ENCODE results near the gene VCPKMT.

The VCPKMT gene

DNA sequence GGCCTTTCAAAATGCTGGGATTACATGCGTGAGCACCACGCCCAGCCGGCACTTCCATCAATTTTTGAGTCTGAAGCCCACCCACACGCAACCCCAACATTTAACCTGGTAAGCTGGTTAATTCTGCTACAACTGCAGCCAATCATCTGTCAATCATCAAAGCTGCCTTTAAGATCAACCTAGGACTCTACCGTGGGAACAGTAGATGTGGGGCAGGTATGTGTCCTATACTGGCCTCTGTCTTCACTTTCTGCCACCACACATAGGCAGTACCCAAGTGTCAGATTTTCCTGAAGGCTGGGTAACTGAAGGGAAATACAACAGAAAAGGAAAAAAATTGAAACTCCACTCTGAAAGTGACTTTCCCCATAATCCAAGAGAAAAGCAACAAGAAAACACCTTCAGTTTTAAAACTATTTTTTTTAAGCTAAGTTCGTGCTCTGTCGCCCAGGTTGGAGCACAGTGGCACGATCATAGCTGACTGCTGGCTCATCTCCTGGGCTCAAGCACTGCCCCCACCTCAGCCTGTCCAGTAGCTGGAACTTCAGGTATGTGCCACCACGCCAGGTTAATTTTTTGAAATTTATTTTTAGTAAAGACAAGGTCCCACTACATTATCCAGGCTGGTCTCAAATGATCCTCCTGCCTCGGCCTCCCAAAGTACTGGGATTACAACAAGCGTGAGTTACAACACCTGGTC is 22.2 kb downstream of the VCPKMT start:
- intact Hi-C loops (cut with DNase I; ENCODE audit: low total_unique reads): no loop called here
- peaks cover 0 to 4% (median 0%) of the 10 kb centered on the region in 3 donors for H3K36me3 ChIP-seq
- DNase-seq: no peak

DNA sequence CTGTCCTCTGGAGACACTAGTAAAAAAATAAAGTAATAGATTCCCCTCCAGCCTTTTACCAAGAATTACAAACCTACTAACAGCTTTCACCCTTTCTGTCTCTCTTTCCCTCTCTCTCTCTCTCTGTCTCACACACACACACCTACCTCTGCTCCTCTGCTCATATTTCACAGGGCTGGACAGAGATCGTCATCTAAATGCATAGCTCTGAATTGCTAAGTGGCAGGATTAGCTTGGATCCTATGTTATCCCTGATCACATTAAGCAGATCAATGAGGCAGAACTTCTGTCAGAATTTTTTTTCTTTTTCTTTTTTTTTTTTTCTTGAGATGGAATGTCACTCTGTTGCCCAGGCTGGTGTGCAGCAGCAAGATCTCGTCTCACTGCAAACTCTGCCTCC is 22.9 kb downstream of the VCPKMT start:
- no peak for DNase-seq
- H3K4me3 ChIP-seq: no peak overlapping the region
- H3K9me3 ChIP-seq: no peaks in the 10 kb centered on the region
- TF ChIP-seq, protein P1, sequence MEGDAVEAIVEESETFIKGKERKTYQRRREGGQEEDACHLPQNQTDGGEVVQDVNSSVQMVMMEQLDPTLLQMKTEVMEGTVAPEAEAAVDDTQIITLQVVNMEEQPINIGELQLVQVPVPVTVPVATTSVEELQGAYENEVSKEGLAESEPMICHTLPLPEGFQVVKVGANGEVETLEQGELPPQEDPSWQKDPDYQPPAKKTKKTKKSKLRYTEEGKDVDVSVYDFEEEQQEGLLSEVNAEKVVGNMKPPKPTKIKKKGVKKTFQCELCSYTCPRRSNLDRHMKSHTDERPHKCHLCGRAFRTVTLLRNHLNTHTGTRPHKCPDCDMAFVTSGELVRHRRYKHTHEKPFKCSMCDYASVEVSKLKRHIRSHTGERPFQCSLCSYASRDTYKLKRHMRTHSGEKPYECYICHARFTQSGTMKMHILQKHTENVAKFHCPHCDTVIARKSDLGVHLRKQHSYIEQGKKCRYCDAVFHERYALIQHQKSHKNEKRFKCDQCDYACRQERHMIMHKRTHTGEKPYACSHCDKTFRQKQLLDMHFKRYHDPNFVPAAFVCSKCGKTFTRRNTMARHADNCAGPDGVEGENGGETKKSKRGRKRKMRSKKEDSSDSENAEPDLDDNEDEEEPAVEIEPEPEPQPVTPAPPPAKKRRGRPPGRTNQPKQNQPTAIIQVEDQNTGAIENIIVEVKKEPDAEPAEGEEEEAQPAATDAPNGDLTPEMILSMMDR (IDR thresholded peaks at IDR 0.05): no peak
- H3K4me1 ChIP-seq: no peaks in the 10 kb centered on the region
- H3K36me3 ChIP-seq: no peaks in the 10 kb centered on the region
- intact Hi-C loops (cut with DNase I; ENCODE audit: low total_unique reads): no loop called here
- no peak overlapping the region for H3K27ac ChIP-seq
- H3K27me3 ChIP-seq: no peaks in the 10 kb centered on the region

More for the DNA sequence above, 22.2 kb downstream of the VCPKMT start:
- Histone ChIP-seq H3K27me3 (no peaks in the 10 kb centered on the region), H3K9me3 (no peaks in the 10 kb centered on the region), H3K4me3 (no peak overlapping the region), H3K4me1 (no peaks in the 10 kb centered on the region), H3K27ac (no peak overlapping the region)
- TF ChIP-seq, protein P1 (IDR thresholded peaks at IDR 0.05): no peak

DNA sequence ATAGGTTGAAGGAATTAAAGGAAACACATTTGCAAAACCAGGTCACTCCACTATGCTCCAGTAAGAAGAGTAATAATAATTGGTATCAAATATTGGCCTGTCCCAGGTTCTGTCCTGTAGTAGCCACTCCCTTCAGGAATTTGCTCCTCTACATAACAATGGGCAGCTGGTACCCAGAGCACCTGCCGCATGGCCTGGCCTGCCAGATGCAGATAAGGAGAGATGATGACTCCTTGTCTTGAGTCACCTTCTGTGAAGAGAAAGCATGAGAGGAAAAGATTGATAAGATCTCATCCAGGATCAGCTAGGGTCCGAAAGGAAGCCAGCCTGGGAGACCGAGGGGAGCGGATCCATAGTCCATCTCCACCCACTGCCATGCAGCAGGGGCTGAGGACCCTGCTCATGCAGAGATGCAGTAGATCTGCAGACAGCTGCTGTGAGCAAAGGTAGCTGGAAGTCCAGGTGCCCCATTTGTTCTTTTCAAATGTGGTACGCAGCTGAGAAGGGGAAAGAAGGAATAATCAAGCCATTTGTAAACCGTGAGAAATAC is 24.3 kb downstream of the VCPKMT start:
- Histone ChIP-seq H3K9me3 (no peaks in the 10 kb centered on the region), H3K4me3 (no peak overlapping the region), H3K36me3 (no peaks in the 10 kb centered on the region), H3K27ac (no peak overlapping the region), H3K4me1 (no peaks in the 10 kb centered on the region), H3K27me3 (no peaks in the 10 kb centered on the region)
- intact Hi-C loops (cut with DNase I; ENCODE audit: low total_unique reads): no loop called here
- no peak for DNase-seq
- TF ChIP-seq, protein P1 (IDR thresholded peaks at IDR 0.05): no peak

DNA sequence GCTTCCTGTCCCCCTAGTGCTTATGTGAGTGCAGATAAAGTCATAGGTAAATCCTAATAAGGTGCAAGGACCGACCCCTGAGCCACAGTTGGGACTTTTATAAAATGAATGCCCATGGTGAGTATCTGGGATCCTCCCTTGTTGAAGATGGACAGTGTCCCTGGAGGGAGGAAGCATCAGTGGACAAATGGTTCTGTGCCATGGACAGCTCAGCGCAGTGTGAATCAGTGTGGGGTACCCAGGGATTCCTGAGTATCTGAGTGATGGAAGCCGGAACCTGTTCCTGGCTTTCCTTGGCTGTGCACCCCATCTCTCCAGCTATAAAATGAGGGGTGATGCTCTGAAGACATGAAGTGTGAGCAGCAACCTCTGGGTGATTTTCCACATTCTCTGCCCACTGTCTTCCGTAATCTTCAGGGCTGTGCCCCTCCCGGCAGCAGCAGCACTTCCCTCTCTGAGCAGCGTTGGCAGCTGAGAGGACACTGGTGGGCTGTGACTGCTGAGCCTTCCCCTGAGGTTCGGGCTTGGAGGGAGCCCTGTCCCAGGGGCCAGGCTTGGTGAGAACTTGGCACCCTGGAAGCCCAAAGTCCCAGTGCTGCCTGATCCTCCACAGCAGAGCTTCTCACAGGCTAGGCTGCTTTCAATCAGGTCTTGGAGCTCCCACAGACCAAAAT is 25.0 kb downstream of the VCPKMT start:
- H3K27me3 ChIP-seq: no peaks in the 10 kb centered on the region
- H3K9me3 ChIP-seq: no peaks in the 10 kb centered on the region
- H3K36me3 ChIP-seq: no peaks in the 10 kb centered on the region
- intact Hi-C loops (cut with DNase I; ENCODE audit: low total_unique reads): no loop called here
- no peak overlapping the region for H3K4me3 ChIP-seq
- H3K4me1 ChIP-seq: no peaks in the 10 kb centered on the region
- TF ChIP-seq, protein P1 (IDR thresholded peaks at IDR 0.05): no peak
- no peak overlapping the region for H3K27ac ChIP-seq
- no peak for DNase-seq

DNA sequence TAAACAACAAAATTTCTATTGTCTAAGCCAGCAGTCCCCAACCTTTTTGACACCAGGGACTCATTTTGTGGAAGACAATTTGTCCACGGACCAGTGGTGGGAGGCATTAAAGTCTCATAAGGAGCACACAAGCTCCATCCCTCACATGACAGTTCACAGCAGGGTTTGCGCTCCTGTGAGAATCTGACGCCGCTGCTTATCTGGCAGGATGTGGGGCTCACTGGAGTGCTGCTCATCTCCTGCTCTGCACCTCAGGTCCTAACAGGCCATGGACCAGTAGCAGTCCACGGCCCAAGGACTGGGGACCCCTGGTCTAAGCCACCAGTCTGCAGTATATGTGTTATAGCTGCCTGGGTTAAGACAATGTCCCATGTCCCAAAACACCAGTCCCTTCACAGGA is 27.2 kb downstream of the VCPKMT start:
- Histone ChIP-seq H3K27ac (no peak overlapping the region), H3K36me3 (no peaks in the 10 kb centered on the region), H3K4me1 (no peaks in the 10 kb centered on the region), H3K27me3 (no peaks in the 10 kb centered on the region), H3K9me3 (no peaks in the 10 kb centered on the region), H3K4me3 (no peak overlapping the region)
- intact Hi-C loops (cut with DNase I; ENCODE audit: low total_unique reads): no loop called here
- TF ChIP-seq, protein P1 (IDR thresholded peaks at IDR 0.05): no peak
- DNase-seq: no peak

All from tibial artery (tissue), 4 donors.